IMR-90 (cell line): ENCODE results near the gene ME1.

Source experiments
- CEBPB ChIP-seq: IDR thresholded peaks from 2 replicates; pipeline ENCODE4 v1.6.1; 2012; ENCODE audit warnings: low read depth, low read length, improper control_type of control experiment
- MXI1 ChIP-seq: IDR thresholded peaks from 2 replicates; pipeline ENCODE4 v1.6.1; 2012; ENCODE audit warnings: low read depth, mild to moderate bottlenecking, low read length, moderate library complexity, borderline replicate concordance
- POLR2A ChIP-seq: IDR thresholded peaks from 2 replicates; pipeline ENCODE4 v1.6.1; 2012; ENCODE audit warnings: mild to moderate bottlenecking, low read depth, low read length
- TF ChIP-seq, protein P1 (sequence below): conservative IDR thresholded peaks from 2 replicates; pipeline ENCODE4 v1.5.1; 2012; ENCODE audit warnings: mild to moderate bottlenecking, low read depth, low read length, improper control_type of control experiment

DNA sequence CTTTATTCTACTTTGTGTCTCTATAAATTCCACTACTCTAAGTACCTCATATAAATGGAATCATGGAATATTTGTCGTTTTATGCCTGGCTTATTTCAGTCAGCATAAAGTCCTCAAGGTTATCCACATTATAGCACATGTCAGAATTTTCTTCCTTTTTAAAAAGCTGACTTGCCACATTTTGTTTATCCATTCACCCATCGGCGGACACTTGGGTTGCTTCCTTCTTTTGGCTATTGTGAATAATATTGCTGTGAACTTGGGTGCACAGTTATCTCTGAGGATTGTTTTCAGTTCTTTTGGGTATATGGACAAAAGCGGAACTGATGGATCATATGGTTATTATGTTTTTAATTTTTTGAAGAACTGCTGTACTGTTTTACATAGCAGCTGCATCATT, 39.1 kb upstream of the ME1 start:
- TF ChIP-seq MXI1 (no peak), POLR2A (no peak), CEBPB (no peak)
- TF ChIP-seq, protein P1, sequence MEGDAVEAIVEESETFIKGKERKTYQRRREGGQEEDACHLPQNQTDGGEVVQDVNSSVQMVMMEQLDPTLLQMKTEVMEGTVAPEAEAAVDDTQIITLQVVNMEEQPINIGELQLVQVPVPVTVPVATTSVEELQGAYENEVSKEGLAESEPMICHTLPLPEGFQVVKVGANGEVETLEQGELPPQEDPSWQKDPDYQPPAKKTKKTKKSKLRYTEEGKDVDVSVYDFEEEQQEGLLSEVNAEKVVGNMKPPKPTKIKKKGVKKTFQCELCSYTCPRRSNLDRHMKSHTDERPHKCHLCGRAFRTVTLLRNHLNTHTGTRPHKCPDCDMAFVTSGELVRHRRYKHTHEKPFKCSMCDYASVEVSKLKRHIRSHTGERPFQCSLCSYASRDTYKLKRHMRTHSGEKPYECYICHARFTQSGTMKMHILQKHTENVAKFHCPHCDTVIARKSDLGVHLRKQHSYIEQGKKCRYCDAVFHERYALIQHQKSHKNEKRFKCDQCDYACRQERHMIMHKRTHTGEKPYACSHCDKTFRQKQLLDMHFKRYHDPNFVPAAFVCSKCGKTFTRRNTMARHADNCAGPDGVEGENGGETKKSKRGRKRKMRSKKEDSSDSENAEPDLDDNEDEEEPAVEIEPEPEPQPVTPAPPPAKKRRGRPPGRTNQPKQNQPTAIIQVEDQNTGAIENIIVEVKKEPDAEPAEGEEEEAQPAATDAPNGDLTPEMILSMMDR = no peak
